GM21515 (cell line): Measurements from ENCODE around the gene SORL1.

Experiments used
- ATAC-seq: cut with Tn5 transposase; IDR thresholded peaks from one replicate; pipeline ENCODE4 v1.9.1; 2021; ENCODE audit not compliant: unreplicated experiment

Gene SORL1

GRCh38 chr11:121578251-121578976, 126.3 kb downstream of the SORL1 start:
- ATAC-seq: no peak

GRCh38 chr11:121580154-121580553, 128.0 kb downstream of the SORL1 start:
- no peak for ATAC-seq

GRCh38 chr11:121581607-121582006, 129.5 kb downstream of the SORL1 start:
- ATAC-seq: no peak

GRCh38 chr11:121582296-121582695, 130.2 kb downstream of the SORL1 start:
- no peak for ATAC-seq

- no peak for ATAC-seq
These were observed 131.7 kb downstream of the SORL1 start for GRCh38 chr11:121583825-121584224.

- ATAC-seq: no peak
These were observed 134.6 kb downstream of the SORL1 start for GRCh38 chr11:121586750-121587149.

- no peak for ATAC-seq
These were observed 135.1 kb downstream of the SORL1 start for GRCh38 chr11:121587182-121587581.

GRCh38 chr11:121588747-121589146, 136.6 kb downstream of the SORL1 start:
- no peak for ATAC-seq

GRCh38 chr11:121589946-121590537, 137.9 kb downstream of the SORL1 start:
- peak; percentile 72 for ATAC-seq

GRCh38 chr11:121590772-121591404, 138.8 kb downstream of the SORL1 start:
- peak; percentile 7 for ATAC-seq

- peak; percentile 44 for ATAC-seq
These were observed 139.4 kb downstream of the SORL1 start for GRCh38 chr11:121591405-121592033.

GRCh38 chr11:121592708-121593107, 140.6 kb downstream of the SORL1 start:
- ATAC-seq: no peak

- ATAC-seq: no peak
These were observed 143.6 kb downstream of the SORL1 start for GRCh38 chr11:121595717-121596161.

- ATAC-seq: no peak
These were observed 144.4 kb downstream of the SORL1 start for GRCh38 chr11:121596195-121597155.

- ATAC-seq: no peak
These were observed 151.2 kb downstream of the SORL1 start for GRCh38 chr11:121603316-121603715.

GRCh38 chr11:121604152-121604551, 152.0 kb downstream of the SORL1 start:
- no peak for ATAC-seq

- ATAC-seq: no peak
These were observed 154.2 kb downstream of the SORL1 start for GRCh38 chr11:121606354-121606753.

- ATAC-seq: no peak
These were observed 155.2 kb downstream of the SORL1 start for GRCh38 chr11:121607341-121607740.

GRCh38 chr11:121608545-121609098, 156.5 kb downstream of the SORL1 start:
- ATAC-seq: no peak

GRCh38 chr11:121610706-121611105, 158.6 kb downstream of the SORL1 start:
- no peak for ATAC-seq
